ENCODE data around the gene C19orf47.
"Not testable (repeated sequence)": the region's sequence is repeated elsewhere in the genome, so short reads cannot be mapped to it uniquely, and the experiment has no call there.

C19orf47 gene

DNA sequence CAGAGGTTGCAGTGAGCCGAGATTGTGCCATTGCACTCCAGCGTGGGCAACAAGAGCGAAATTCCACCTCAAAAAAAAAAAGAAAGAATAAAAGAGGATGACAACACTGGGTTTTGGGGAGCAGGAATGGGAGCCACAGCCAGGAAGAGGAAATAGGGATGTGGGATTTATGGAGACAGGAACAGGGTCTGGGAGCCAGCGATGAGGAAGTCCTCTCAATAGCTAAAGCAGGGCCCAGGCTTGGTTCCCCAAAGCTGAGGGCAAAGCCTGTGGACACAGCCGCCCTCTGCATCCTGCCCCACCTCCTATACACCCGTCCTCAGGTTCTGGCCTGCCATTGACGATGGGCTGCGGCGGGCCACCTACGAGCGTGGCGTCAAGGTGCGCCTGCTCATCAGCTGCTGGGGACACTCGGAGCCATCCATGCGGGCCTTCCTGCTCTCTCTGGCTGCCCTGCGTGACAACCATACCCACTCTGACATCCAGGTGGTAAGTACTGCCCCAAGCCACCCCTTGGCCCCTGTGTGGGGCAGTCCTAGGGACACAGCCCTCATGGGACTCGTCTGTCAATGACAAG, 28.2 kb upstream of the C19orf47 start:
- no peak for DNase-seq

DNA sequence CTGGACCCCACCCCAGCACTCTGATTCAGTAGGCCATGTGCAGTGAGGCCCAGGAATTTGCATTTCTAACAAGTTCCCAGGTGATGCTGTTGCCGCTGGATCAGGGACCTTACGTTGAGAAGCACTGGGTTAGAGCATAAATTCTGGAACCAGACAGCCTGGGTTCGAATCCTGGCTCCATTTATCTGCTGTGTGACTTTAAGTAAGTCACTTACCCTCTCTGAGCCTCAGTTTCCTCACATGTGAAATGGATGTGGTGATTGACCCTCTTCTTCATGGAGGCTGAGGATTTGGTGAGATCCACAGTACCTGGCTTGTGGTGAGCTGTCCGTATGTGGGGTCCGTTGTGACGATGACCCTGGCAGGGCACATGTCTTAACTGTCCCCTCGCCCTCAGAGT, 25.9 kb upstream of the C19orf47 start:
- DNase-seq, result no peak

DNA sequence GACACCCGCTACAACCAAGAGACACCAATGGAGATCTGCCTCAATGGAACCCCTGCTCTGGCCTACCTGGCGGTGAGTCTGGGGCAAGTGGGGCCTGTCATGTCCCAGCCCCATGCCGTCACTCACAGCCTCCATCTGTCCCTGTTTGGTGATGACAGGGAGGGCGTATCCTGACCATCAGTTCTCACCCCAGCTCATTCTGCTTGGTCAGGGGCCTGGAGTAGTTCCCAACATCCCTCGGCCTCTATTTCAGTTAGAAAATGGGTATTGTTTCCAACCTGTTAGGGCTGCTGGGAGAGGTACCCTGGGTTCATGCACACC, 23.6 kb upstream of the C19orf47 start:
- no peak for DNase-seq

DNA sequence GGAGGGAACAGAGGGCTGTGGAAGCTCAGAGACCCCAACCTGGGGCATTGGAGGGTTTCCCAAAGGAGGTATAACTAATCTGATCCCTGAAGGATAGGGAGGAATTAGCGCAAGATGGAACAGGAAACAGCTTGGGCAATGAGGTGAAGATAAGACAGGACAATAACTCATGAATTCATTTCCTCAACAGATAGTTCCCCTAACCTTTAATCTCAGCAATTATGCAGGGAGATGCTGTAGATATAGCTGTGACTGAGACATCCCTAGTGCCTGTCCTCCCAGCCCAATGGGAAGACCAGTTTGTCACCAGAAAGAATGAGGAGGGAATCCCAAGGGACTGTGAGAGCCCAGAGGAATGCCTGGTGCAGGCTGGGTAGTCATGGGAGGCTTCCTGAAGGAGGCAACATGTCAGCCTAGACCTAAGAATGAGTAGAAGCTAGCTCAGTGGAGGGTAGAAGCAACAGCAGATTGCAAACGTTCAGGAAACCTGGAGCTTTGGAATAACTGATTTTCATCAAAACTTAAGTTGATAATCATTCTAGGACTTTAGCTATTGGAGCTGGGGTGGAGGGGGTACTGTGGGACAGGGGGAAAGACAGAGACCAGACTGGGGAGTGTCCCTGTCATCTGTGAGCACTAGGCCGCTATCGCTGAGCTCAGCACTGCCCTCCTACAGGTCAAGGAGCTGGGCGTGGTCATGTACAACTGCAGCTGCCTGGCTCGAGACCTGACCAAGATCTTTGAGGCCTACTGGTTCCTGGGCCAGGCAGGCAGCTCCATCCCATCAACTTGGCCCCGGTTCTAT, 23.0 kb upstream of the C19orf47 start:
- no peak for DNase-seq

DNA sequence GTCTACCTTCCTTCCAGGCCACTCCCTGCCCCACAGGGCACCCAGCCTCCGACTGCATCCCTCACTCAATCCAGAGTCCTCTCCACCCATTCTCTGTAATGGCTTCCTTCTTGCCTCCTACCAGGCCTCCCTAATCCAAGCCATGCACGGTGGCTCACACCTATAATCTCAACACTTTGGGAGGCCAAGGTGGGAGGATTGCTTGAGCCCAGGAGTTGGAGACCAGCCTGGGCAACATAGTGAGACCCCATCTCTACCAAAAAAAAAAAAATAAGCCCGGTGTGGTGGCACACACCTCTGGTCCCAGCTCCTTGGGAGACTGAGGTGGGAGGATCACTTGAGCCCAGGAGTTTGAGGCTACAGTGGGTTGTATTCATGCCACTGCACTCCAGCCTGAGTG, 22.1 kb upstream of the C19orf47 start:
- DNase-seq, result not testable (repeated sequence)

DNA sequence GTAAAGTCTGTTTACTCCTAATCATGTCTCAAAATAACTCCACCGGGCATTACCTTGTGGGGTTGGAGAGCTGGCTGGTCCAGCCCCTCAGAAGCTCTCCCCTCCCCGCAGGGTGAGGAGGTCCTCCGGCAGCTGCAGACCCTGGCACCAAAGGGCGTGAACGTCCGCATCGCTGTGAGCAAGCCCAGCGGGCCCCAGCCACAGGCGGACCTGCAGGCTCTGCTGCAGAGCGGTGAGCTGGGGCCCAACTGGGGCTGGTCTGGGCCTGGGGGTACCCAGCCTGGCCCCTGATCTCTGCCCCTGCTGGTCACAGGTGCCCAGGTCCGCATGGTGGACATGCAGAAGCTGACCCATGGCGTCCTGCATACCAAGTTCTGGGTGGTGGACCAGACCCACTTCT, 21.6 kb upstream of the C19orf47 start:
- DNase-seq, result no peak

DNA sequence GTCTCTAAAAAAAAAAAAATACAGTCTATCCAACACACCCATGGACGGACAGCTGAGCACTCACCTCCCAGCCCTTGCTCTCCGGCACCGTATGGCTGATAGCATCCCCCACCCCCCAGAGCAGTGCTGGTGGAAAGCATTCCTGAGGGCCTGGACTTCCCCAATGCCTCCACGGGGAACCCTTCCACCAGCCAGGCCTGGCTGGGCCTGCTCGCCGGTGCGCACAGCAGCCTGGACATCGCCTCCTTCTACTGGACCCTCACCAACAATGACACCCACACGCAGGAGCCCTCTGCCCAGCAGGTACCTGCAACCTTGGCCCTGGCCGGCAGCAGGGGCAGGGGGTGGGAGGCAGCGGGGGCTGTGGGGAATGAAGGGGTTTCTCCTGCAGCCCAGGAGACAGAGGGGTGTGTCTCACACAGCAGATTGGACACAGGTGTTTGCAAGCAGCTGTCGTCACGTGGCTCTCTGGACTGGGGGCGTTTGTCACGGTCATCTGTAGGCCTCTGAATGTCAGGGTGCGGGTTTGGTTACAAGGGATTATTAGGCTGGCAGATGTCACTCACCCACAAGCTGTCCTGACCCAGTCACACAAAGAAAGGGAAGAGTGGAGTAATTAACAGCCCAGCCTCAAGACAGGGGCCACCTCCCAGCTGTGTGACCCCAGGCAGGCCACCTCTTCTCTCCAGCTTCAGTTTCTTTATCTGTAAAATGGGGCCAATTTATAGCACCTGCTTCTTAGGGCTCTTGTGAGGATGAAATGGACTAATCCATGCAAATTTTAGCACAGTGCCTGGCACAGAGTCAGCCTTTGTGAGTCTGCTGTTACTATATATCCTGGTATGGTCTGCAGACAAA, 19.6 kb upstream of the C19orf47 start:
- DNase-seq, result no peak

DNA sequence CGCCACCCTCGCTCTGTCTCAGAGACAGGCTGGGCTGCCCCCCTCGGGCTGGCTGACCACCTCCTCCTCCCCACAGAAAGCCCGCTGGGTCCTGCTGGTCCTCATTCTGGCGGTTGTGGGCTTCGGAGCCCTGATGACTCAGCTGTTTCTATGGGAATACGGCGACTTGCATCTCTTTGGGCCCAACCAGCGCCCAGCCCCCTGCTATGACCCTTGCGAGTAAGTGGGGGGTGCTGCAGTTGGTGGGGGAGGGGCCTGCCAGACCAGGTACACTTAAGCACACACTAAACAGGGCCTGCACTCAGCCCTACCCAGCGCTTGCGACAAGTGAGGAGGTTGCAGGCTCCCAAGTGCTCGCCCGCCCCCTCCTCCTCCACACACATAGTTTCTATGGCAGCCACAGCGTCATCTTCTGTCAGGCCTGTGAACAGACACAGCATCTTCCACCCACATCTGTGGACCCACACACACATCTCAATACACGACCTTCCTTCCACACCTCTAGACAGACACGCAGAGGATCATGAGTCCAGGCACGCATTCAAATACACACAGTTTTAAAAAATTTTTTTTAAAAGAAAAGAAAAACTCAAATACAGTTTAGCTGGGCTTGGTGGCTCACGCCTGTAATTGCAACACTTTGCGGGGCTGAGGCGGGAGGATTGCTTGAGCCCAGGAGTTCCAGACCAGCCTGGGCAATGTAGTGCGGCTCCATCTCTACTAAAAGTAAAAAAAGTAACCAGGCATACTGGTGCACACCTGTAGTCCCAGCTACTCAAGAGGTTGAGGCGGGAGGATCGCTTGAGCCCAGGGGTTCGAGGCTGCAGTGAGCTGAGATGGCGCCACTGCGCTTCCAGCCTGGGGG, 18.7 kb upstream of the C19orf47 start:
- DNase-seq, result peak in 2 of 3 experiments; percentile 76 to 87

DNA sequence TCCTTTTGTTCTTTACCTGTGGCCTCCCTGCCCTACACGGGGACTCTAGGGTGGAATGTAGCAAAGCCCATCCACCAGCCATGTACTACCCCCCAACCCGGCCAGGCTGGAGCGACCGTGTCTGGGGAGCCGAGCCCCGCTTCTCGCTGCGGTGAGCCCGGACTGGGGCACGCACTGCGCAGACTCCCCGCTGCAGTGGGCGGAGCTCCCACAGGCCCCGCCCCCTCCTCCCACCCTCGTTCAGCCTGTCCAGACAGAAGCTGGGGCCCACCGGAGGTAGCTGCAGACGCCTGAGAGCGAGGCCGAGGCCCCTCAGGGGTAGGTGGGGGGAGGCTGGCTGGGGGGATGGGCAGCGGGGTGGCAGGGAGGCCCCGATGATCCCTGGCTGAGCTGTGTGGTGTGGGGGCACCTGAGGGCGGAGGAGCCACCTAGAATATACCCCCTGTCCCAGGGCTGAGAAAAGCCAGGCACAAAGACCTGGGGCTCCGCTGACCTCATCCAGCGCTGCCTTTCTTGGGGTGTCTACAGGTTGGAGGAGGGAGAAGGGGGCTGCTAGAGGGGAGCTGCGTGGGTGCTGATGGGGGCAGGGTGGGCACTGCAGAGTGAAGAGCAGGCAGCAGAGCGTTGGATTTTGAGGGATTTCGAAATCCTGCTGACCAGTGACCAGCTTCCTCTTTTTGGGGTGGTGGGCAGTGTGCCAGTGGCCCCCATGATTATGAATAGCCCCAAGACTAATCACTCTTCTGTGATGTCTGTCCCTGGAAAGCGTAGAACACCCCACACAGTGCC, 17.6 kb upstream of the C19orf47 start:
- DNase-seq, result peak; percentile 68 to 87 (median 80)

DNA sequence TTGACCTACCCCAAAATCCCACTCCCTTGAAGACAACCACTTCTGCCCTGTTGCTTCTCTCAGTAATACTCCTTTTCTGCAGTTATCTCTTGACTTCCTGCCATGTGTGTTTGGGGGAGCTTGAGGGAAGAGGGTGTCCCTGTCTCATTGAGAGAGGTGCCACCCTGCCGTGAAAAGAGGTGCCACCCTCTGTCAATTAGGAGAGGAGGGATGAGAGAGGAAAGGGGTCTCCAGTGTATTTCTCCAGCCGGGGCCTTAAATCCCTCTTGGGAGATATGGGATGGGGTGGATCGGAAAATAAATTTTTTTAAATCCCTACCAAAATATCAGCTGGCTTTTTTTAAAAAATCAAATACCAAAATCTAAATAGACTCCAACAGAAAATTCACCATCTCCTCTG, 16.8 kb upstream of the C19orf47 start:
- DNase-seq, result no peak

DNA sequence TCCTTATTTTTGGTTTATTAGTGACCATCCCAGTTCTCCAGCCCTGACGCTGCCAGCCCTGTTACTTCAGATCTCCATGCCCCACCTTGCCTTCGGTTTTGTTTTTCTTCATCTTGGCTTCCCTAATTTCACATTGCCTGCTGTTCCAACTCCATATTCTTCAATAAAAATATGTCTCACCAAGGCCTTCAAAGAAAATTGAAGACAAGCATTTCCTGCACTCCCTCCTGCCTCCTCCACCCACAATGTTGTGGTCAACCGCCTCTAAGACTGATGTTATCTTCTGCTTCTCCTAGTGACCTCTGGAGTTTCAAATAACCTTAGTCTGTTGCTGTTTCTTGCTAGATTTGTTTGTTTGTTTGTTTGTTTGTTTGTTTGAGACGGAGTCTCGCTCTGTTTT, 14.9 kb upstream of the C19orf47 start:
- no peak for DNase-seq

DNA sequence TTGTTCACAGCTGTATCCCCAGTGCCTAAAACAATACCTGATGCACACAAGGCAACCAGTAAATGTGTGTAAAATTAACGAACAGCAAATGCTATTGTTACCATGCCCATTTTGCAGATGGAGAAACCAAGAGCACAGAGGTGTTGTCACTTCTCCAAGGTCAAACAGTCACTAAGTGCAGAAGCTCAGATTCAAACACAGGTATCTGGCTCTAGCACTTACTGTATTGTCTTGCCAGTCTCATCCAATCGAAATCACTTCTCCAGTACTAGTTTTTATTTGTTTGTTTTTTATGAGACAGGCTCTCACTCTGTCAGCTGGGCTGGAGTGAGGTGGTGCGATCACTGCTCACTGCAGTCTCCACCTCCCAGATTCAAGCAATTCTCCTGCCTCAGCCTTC, 14.0 kb upstream of the C19orf47 start:
- no peak for DNase-seq

DNA sequence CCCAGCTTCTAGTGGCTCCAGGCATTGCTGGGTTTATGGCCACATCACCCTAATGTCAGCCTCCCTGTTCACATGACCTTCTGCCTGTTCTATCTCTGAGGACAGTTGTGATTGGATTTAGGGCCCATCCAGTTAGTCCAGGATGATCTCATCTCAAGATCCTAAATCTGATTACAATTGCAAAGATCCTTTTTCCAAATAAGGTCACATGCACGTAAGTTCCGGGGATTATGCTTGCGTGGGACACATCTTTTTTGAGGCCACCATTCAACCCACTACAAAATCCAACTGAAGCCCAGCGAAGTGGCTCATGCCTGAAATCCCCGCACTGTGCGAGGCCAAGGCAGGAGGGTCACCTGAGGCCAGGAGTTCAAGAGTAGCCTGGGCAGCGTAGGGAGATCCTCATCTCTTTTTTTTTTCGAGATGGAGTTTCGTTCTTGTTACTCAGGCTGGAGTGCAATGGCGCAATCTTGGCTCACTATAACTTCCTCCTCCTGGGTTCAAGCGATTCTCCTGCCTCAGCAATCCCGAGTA, 12.6 kb upstream of the C19orf47 start:
- DNase-seq, result no peak

DNA sequence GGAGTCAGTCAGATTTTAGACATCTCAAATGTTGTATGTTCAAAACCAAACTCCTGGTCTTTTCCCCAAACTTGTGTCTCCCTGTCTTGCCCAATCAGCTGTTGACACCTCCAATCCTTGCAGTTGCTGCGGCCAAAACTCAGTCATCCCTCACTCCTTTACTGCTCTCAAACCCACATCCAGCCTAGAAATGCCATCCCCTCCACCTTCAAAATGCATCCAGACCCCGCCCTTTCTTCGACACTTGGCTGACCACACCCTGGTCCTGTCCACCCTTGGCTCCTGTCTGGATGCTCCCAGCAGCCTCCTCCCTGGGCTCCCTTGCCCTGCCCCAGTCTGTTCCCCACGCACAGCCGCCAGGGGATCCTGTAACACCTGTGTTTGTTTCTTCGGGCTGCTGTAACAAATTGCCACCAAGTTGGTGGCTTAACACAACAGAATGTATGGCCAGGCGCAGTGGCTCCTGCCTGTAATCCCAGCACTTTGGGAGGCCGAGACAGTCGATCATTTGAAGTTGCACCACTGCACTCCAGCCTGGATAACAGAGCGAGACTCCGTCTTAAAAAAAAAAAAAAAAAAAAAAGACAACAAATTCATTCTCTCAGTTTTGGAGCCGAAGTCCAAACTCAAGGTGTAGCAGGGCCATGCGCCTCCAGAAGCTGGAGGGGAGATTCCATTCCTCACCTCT, 12.0 kb upstream of the C19orf47 start:
- DNase-seq, result no peak

DNA sequence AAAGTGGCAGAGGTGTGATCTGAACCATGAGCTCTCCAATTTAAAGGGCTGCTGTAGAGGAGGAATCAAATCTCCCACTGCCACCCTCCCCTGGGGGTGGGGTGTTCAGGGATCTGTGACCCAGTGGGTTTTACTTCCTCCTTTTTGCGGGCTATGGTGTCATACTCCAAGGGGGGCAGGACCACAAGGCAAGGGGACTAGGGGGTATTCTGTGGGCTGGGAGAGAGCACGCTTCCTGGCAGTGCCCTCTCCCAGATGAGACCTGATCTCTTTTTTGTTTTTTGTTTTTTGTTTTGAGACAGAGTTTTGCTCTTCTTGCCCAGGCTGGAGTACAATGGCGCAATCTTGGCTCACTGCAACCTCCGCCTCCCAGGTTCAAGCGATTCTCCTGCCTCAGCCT, 10.6 kb upstream of the C19orf47 start:
- no peak for DNase-seq

DNA sequence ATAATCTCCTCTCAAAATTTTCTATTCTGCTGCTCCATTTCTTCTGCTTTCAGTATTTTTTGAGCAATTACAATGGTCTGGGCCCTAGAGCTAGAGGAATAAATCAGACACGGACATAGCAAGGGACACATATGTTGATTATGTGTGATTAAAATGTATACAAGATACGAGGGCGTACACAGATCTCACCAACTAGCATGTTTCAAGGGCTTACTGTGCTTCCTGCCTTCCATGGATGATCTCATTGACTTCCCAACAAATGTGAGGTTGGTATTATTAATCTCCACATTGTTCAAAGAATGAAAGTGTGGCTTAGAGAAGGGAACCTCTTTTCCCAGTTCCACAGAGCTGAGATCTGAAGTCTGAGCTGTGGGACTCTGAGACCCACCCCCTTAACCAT, 9.4 kb upstream of the C19orf47 start:
- no peak for DNase-seq

DNA sequence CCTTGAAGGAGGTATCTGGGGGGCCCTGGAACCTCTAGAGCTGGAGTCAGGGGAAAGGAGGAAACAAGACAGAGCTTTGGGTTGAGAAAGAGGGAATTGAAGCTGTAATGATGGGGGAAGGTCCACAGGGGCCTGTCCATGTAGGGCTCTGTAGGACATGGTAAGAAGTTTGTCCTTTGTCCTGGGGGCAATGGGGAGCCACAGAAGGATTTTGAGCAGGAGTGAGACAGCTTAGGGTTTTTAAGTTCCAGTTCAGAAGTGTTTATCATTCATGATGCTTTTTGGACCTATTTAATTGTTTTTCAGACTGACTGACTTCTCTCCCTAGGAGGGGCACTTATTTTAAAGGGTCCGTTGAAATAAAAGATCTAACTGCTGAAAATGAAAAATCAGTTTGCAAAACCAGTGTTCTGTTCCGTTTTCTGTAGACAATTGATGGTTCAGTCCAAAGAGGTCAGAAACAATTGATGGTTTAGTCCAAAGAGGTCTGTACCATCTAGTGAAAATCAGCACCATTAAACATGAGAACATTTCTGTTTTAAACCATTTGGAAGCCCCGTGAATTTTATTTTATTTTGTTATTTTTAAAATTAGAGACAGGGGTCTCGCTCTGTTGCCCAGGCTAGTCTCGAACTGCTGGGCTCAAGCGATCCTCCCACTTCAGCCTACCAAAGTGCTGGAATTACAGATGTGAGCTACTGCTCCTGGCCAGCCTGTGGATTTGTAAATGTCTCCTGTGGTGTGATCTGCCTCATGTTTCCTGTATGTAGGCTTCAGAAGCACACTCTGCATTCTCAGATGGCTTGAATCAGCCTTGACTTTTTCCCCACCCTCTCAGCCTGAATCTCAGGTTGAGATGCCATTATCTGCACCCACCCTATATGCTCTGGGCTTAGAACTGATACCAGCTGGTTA, 8.7 kb upstream of the C19orf47 start:
- DNase-seq, result no peak

DNA sequence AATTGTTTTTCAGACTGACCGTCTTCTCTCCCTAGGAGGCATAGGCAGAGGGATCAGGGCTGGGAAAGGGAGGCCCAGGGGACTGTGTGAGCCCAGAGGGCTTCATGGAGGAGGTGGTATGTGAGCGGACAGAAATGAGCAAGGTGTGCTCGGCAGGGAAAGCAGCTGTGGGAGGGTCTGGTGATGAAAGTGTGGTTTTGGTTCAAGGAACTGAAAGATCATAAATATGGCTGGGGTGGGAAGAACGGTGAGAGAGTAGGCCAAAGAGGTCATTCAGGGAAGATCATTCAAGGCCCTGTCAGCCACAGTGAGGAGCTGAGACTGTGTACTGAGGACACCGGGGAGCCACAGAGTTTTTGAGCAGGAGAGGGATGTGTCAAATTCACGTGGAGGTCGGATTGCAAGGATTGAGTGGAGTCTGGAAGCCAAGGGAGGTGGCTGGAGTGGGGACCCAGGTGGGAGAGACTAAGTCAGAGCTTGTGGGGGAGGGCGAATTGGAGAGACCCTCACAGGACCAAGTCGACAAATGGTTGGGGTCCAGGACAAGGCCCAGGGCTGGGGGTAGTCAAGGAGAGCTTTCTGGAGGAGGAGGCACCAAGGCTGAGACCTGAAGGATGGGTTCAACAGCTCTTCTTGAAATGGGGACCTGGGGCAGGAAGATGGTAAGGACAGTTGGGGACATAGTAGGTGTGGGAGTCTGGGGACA, 7.9 kb upstream of the C19orf47 start:
- no peak for DNase-seq

DNA sequence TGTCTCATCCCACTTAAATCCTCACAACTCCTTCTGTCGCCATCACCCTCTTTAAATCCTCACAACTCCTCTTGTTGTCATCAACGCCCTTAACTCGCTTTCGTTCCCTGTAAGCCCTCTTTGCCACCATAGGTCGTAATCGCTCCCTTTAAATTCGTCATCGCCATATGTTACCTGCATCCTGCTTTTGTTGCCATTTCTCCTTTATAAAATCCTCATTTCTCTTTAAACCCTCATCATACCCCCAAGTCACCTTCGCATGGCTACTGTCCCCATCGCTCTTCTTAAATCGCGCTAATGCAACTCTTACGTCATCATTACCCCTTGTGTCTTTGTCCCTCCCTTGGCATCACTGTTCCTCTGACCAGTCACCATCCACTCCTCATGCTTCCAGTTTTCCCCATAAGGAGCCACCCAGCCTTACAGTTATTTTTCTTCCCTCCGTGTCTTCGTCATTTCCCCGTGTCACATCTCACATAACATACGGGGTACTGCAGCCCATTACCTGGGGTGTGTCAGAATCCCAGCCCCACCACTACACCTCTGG, 837 bp upstream of the C19orf47 start:
- DNase-seq, result peak in 2 of 3 experiments; percentile 42 to 67
